ENCODE data around the gene UMODL1. TPM values are rescaled to one million over a fixed set of nuclear protein-coding genes. Genes with fewer than 3 reads are reported as not detected.

The UMODL1 gene
- total and polyA plus RNA-seq, 5 donors from 2014 or later = 0.05 to 0.35 (median 0.07) TPM; not detected in 1

- Mint-ChIP-seq H3K4me3 (no peak overlapping the region), H3K36me3 (no peaks in the 10 kb centered on the region), H3K27ac (no peak overlapping the region), H3K4me1 (peaks cover 0 to 15% (median 4%) of the 10 kb centered on the region in 4 donors), H3K9me3 (peaks cover 0 to 2% (median 0%) of the 10 kb centered on the region in 7 donors), H3K27me3 (peaks cover 35% of the 10 kb centered on the region)
- H3K4me3 ChIP-seq (ENCODE audit: low read depth, low read length) = no peak overlapping the region
- DNase-seq (no peak), ATAC-seq (ENCODE audit: low read depth in 2 of 2) (no peak)
- peaks cover 5% of the 10 kb centered on the region for H3K4me1 ChIP-seq (ENCODE audit: control insufficient read depth, insufficient read depth, low read length, poor library complexity, severe bottlenecking)
- H3K36me3 ChIP-seq (ENCODE audit: control insufficient read depth, insufficient read depth, low read length) = no peaks in the 10 kb centered on the region
- peaks cover 22% of the 10 kb centered on the region for H3K27me3 ChIP-seq (ENCODE audit: control insufficient read depth, insufficient read depth, low read length)
- H3K27ac ChIP-seq (ENCODE audit: insufficient read depth, low read length, poor library complexity, severe bottlenecking) = no peak overlapping the region
- H3K9me3 ChIP-seq (ENCODE audit: control insufficient read depth in 2 of 2, low read length in 2 of 2) = no peaks in the 10 kb centered on the region
Observed at GRCh38 chr21:42122398-42122797, 51.3 kb downstream of the UMODL1 start.

DNA sequence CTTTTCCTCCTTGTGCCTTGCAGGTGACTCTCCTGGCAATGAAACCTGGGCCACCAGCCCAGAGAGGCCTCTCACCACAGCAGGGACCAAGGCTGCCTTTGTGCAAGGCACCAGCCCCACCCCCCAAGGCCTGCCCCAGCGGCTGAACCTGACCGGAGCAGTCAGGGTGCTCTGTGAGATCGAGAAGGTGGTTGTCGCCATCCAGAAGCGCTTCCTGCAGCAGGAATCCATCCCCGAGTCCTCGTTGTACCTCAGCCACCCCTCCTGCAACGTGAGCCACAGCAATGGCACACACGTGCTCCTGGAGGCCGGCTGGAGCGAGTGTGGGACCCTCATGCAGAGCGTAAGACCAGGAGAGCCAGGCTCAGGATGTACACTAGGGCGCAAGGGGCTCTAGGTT is 51.7 kb downstream of the UMODL1 start:
- H3K27ac ChIP-seq (ENCODE audit: insufficient read depth, low read length, poor library complexity, severe bottlenecking) = no peak overlapping the region
- Mint-ChIP-seq H3K27me3 (peaks cover 31% of the 10 kb centered on the region), H3K36me3 (no peaks in the 10 kb centered on the region), H3K4me1 (peaks cover 0 to 13% (median 3%) of the 10 kb centered on the region in 4 donors), H3K27ac (no peak overlapping the region), H3K4me3 (no peak overlapping the region), H3K9me3 (peaks cover 0 to 2% (median 0%) of the 10 kb centered on the region in 7 donors)
- ATAC-seq (ENCODE audit: low read depth in 2 of 2) (no peak), DNase-seq (no peak)
- no peaks in the 10 kb centered on the region for H3K9me3 ChIP-seq (ENCODE audit: control insufficient read depth in 2 of 2, low read length in 2 of 2)
- peaks cover 21% of the 10 kb centered on the region for H3K27me3 ChIP-seq (ENCODE audit: control insufficient read depth, insufficient read depth, low read length)
- H3K4me1 ChIP-seq (ENCODE audit: control insufficient read depth, insufficient read depth, low read length, poor library complexity, severe bottlenecking) = peaks cover 3% of the 10 kb centered on the region
- H3K4me3 ChIP-seq (ENCODE audit: low read depth, low read length) = no peak overlapping the region
- H3K36me3 ChIP-seq (ENCODE audit: control insufficient read depth, insufficient read depth, low read length) = no peaks in the 10 kb centered on the region

GRCh38 chr21:42123219-42123908 is 52.2 kb downstream of the UMODL1 start:
- H3K27me3 ChIP-seq (ENCODE audit: control insufficient read depth, insufficient read depth, low read length) = peaks cover 17% of the 10 kb centered on the region
- no peaks in the 10 kb centered on the region for H3K9me3 ChIP-seq (ENCODE audit: control insufficient read depth in 2 of 2, low read length in 2 of 2)
- H3K4me3 ChIP-seq (ENCODE audit: low read depth, low read length) = no peak overlapping the region
- peaks cover 3% of the 10 kb centered on the region for H3K4me1 ChIP-seq (ENCODE audit: control insufficient read depth, insufficient read depth, low read length, poor library complexity, severe bottlenecking)
- ATAC-seq (ENCODE audit: low read depth in 2 of 2) (no peak), DNase-seq (no peak)
- peaks cover 26% of the 10 kb centered on the region for H3K27me3 Mint-ChIP-seq
- no peaks in the 10 kb centered on the region for H3K36me3 ChIP-seq (ENCODE audit: control insufficient read depth, insufficient read depth, low read length)
- no peak overlapping the region for H3K4me3 Mint-ChIP-seq
- H3K27ac Mint-ChIP-seq = no peak overlapping the region
- peaks cover 0 to 12% (median 3%) of the 10 kb centered on the region in 4 donors for H3K4me1 Mint-ChIP-seq
- peaks cover 0 to 2% (median 0%) of the 10 kb centered on the region in 7 donors for H3K9me3 Mint-ChIP-seq
- H3K27ac ChIP-seq (ENCODE audit: insufficient read depth, low read length, poor library complexity, severe bottlenecking) = no peak overlapping the region
- H3K36me3 Mint-ChIP-seq = no peaks in the 10 kb centered on the region

DNA sequence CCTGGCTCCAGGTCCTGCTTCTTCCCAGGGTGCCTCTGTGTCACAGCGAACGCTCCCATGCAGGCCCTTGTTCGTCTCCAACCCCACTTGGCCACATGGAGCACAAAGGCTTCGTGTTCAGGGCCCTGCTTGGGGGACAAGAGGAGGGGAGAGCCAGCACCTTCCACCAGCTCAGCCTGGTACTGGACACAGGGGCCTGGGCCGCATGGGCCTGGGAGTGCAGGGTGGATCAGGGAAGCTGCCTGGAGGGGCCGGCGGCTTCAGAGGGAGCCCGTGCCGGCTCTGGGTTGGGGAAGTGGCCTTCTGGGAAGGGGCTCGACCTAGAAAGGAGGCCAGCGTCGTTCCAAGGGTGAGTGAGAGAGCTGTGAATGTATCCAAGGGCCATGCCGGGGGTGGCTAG is 53.0 kb downstream of the UMODL1 start:
- Histone ChIP-seq H3K4me3 (ENCODE audit: low read depth, low read length) (no peak overlapping the region), H3K27ac (ENCODE audit: insufficient read depth, low read length, poor library complexity, severe bottlenecking) (no peak overlapping the region), H3K4me1 (ENCODE audit: control insufficient read depth, insufficient read depth, low read length, poor library complexity, severe bottlenecking) (peaks cover 2% of the 10 kb centered on the region), H3K27me3 (ENCODE audit: control insufficient read depth, insufficient read depth, low read length) (peaks cover 16% of the 10 kb centered on the region), H3K9me3 (ENCODE audit: control insufficient read depth in 2 of 2, low read length in 2 of 2) (no peaks in the 10 kb centered on the region), H3K36me3 (ENCODE audit: control insufficient read depth, insufficient read depth, low read length) (no peaks in the 10 kb centered on the region)
- ATAC-seq (ENCODE audit: low read depth in 2 of 2) (no peak), DNase-seq (no peak)
- Mint-ChIP-seq H3K4me1 (peaks cover 0 to 5% (median 3%) of the 10 kb centered on the region in 4 donors), H3K36me3 (no peaks in the 10 kb centered on the region), H3K27ac (peak overlapping the region in 1 of 3 donors; percentile 29), H3K27me3 (peaks cover 25% of the 10 kb centered on the region), H3K4me3 (no peak overlapping the region), H3K9me3 (peaks cover 0 to 2% (median 0%) of the 10 kb centered on the region in 7 donors)

DNA sequence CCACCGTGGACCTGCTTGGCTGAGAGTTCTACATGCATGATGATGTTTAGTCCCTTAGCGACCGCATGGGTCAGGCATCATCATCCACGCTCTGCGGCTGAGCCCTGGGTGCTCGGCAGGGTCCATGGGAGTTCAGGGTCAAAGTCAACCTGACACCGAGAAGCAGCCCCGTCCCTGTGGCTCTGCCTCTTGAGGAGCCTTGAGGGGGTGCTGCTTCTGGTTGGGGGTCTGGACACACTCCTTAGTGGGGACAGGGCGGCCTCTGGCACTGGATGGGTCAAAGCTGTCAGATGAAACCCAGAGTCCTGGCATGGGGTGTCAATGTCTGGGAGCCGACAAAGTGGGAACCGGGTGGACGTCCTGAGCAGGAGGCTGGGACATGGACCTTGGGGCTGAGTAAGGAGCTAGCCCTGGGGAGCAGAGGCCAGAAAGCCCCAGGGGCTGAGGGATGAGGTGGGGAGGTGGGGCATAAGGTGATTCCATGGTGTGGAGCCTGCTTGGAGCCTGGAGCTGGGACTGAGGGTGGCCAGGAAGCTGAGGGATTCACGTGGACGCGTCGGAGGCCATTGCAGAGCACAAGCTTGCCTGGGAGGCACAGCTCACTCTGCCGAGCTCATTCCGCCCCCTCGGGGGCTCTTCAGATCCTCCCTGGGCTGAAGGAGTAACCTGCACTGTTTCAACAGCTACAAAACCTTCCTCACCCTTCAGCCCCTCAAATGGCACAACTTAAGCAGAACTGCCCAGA is 53.9 kb downstream of the UMODL1 start:
- Mint-ChIP-seq H3K36me3 (no peaks in the 10 kb centered on the region), H3K9me3 (peaks cover 0 to 2% (median 0%) of the 10 kb centered on the region in 7 donors), H3K4me1 (peaks cover 0 to 9% (median 2%) of the 10 kb centered on the region in 4 donors), H3K27me3 (peaks cover 23% of the 10 kb centered on the region), H3K27ac (no peak overlapping the region), H3K4me3 (no peak overlapping the region)
- H3K4me3 ChIP-seq (ENCODE audit: low read depth, low read length) = no peak overlapping the region
- no peaks in the 10 kb centered on the region for H3K4me1 ChIP-seq (ENCODE audit: control insufficient read depth, insufficient read depth, low read length, poor library complexity, severe bottlenecking)
- ATAC-seq (ENCODE audit: low read depth in 2 of 2) = no peak
- no peaks in the 10 kb centered on the region for H3K36me3 ChIP-seq (ENCODE audit: control insufficient read depth, insufficient read depth, low read length)
- no peaks in the 10 kb centered on the region for H3K9me3 ChIP-seq (ENCODE audit: control insufficient read depth in 2 of 2, low read length in 2 of 2)
- H3K27me3 ChIP-seq (ENCODE audit: control insufficient read depth, insufficient read depth, low read length) = peaks cover 12% of the 10 kb centered on the region
- H3K27ac ChIP-seq (ENCODE audit: insufficient read depth, low read length, poor library complexity, severe bottlenecking) = no peak overlapping the region
- no peak for DNase-seq

GRCh38 chr21:42125571-42126544 is 54.7 kb downstream of the UMODL1 start:
- Histone ChIP-seq H3K27ac (ENCODE audit: insufficient read depth, low read length, poor library complexity, severe bottlenecking) (no peak overlapping the region), H3K4me1 (ENCODE audit: control insufficient read depth, insufficient read depth, low read length, poor library complexity, severe bottlenecking) (no peaks in the 10 kb centered on the region), H3K36me3 (ENCODE audit: control insufficient read depth, insufficient read depth, low read length) (no peaks in the 10 kb centered on the region), H3K27me3 (ENCODE audit: control insufficient read depth, insufficient read depth, low read length) (peaks cover 11% of the 10 kb centered on the region), H3K9me3 (ENCODE audit: control insufficient read depth in 2 of 2, low read length in 2 of 2) (no peaks in the 10 kb centered on the region), H3K4me3 (ENCODE audit: low read depth, low read length) (no peak overlapping the region)
- Mint-ChIP-seq H3K9me3 (peaks cover 0 to 2% (median 0%) of the 10 kb centered on the region in 7 donors), H3K4me1 (peaks cover 0 to 9% (median 3%) of the 10 kb centered on the region in 4 donors), H3K36me3 (no peaks in the 10 kb centered on the region), H3K4me3 (no peak overlapping the region), H3K27me3 (peaks cover 18% of the 10 kb centered on the region), H3K27ac (no peak overlapping the region)
- DNase-seq (peak in 1 of 3 donors; percentile 22), ATAC-seq (ENCODE audit: low read depth in 2 of 2) (no peak)
